Neural progenitor cell (in vitro differentiated cells): ENCODE data around the gene UTP15. TPM values are rescaled to one million over a fixed set of nuclear protein-coding genes. Genes with fewer than 3 reads are reported as not detected.

Experiments used
- DNase-seq: peaks from one replicate; pipeline ENCODE4 v3.0.0-alpha.2; 2016; ENCODE audit warnings: low spot score
- H2AFZ ChIP-seq: fragments of 200-600 bp; sonication (generic); replicated peaks from 2 replicates; pipeline ENCODE4 v1.6.1; 2016; ENCODE audit warnings: antibody characterized with exemption
- H3F3A ChIP-seq: fragments of 200-600 bp; sonication (generic); 2 replicates; pipeline ENCODE4 v1.6.1; 2016; ENCODE audit warnings: antibody characterized with exemption, low read depth
- H3K27ac ChIP-seq: fragments of 200-600 bp; sonication (generic); 2 replicates; pipeline ENCODE4 v1.5.1; 2016; ENCODE audit warnings: mild to moderate bottlenecking
- H3K27me3 ChIP-seq: fragments of 200-600 bp; sonication (generic); 2 replicates; pipeline ENCODE4 v1.6.1; 2016; ENCODE audit warnings: mild to moderate bottlenecking, moderate library complexity
- H3K36me3 ChIP-seq: fragments of 200-600 bp; sonication (generic); 2 replicates; pipeline ENCODE4 v1.5.1; 2016
- H3K4me1 ChIP-seq: fragments of 200-600 bp; sonication (generic); 2 replicates; pipeline ENCODE4 v1.6.1; 2016; ENCODE audit warnings: mixed run types
- H3K4me2 ChIP-seq: fragments of 200-600 bp; sonication (generic); 2 replicates; pipeline ENCODE4 v1.6.1; 2016
- H3K4me3 ChIP-seq: fragments of 200-600 bp; sonication (generic); 2 replicates; pipeline ENCODE4 v1.5.1; 2016
- H3K79me2 ChIP-seq: fragments of 200-600 bp; sonication (generic); 2 replicates; pipeline ENCODE4 v1.6.1; 2016; ENCODE audit warnings: low read depth
- H3K9ac ChIP-seq: fragments of 200-600 bp; sonication (generic); 2 replicates; pipeline ENCODE4 v1.6.1; 2016
- H3K9me3 ChIP-seq: fragments of 200-600 bp; sonication (generic); 2 replicates; pipeline ENCODE4 v1.5.1; 2016; ENCODE audit warnings: low read depth
- H4K20me1 ChIP-seq: fragments of 200-600 bp; sonication (generic); 2 replicates; pipeline ENCODE4 v1.6.1; 2016; ENCODE audit warnings: low read depth
- H3K27ac Mint-ChIP-seq: 3 replicates; pipeline ENCODE4 v1.8.0; 2021; ENCODE audit warnings: mixed read lengths
- H3K27me3 Mint-ChIP-seq: 2 replicates; pipeline ENCODE4 v1.8.0; 2022; ENCODE audit warnings: low read depth, mild to moderate bottlenecking, inconsistent platforms, moderate library complexity, mixed read lengths; ENCODE audit not compliant: insufficient read depth
- H3K36me3 Mint-ChIP-seq: 3 replicates; pipeline ENCODE4 v1.8.0; 2021; ENCODE audit warnings: mixed read lengths
- H3K4me1 Mint-ChIP-seq: 3 replicates; pipeline ENCODE4 v1.8.0; 2021; ENCODE audit warnings: mixed read lengths
- H3K4me3 Mint-ChIP-seq: 3 replicates; pipeline ENCODE4 v1.8.0; 2021; ENCODE audit warnings: mild to moderate bottlenecking, moderate library complexity, mixed read lengths
- H3K9me3 Mint-ChIP-seq: 3 replicates; pipeline ENCODE4 v1.8.0; 2020; ENCODE audit warnings: mixed read lengths
- EZH2 ChIP-seq: fragments of 200-600 bp; sonication (generic); IDR thresholded peaks from 2 replicates; pipeline ENCODE4 v1.6.1; 2017; ENCODE audit warnings: antibody characterized with exemption, mild to moderate bottlenecking, moderate library complexity
- EZH2phosphoT487 ChIP-seq: fragments of 200-600 bp; sonication (generic); IDR thresholded peaks from 2 replicates; pipeline ENCODE4 v1.6.1; 2017; ENCODE audit warnings: antibody characterized with exemption
- total RNA-seq: library from RNA; depleted of rRNA; stranded (reverse); fragments of >200 nt; gene quantifications from 2 replicates; pipeline ENCODE4 v1.2.3, GENCODE V29; 2015; ENCODE audit warnings: low replicate concordance
- TF ChIP-seq, protein P1 (sequence below): fragments of 200-600 bp; sonication (generic); IDR thresholded peaks from 2 replicates; pipeline ENCODE4 v1.5.1; 2017; ENCODE audit warnings: antibody characterized with exemption, mild to moderate bottlenecking

UTP15 gene
- total RNA-seq, 1 donor from 2014 or later = 34.4 TPM

DNA sequence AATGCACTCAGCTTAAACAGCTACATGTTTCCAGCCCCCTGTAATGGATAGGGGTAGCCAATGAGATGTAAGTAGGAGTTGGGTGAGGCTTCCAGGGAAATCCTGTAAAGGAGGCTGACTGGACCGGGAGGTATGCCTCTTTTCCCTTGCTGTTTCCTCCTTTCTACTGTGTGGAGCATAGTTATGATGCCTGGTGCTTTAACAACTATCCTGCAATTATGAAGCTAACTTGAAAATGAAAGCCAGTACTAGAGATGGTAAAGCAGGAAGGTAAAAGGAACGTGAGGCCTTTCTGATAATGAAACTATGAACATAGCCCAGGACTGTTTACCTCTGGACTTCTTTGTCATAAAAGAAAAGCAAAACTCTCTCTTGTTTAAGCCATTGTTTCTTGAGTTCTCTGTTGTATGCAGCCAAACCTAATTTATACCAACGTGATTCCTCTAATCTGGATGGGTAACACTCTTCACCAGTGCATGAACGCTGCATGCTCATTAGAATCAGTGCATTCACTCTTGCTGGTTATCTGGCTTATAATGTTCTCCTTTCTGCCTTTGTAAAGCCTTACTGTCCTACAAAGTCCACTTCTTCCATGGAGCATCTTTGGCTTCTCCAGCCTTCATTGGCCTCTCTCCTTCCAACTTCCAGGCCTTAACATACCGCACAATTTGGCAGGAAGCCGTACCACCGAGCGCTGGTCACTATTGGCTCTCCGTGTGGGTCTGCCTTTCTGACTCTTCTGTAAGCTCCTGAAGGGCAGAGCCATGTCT lies 52.2 kb downstream of the UTP15 start:
- Mint-ChIP-seq H3K9me3 (no peaks in the 10 kb centered on the region), H3K36me3 (no peaks in the 10 kb centered on the region), H3K4me3 (no peak overlapping the region), H3K4me1 (no peaks in the 10 kb centered on the region), H3K27me3 (no peaks in the 10 kb centered on the region), H3K27ac (no peak overlapping the region)
- Histone ChIP-seq H3K4me2 (no peak overlapping the region), H3F3A (no peaks in the 10 kb centered on the region), H3K4me3 (no peak overlapping the region), H2AFZ (no peak overlapping the region), H3K9me3 (no peaks in the 10 kb centered on the region), H3K79me2 (no peaks in the 10 kb centered on the region), H3K27ac (no peak overlapping the region), H3K4me1 (no peaks in the 10 kb centered on the region), H4K20me1 (no peaks in the 10 kb centered on the region), H3K27me3 (no peaks in the 10 kb centered on the region), H3K9ac (no peak overlapping the region), H3K36me3 (no peaks in the 10 kb centered on the region)
- DNase-seq = no peak
- TF ChIP-seq EZH2phosphoT487 = no peak
- TF ChIP-seq, protein P1, sequence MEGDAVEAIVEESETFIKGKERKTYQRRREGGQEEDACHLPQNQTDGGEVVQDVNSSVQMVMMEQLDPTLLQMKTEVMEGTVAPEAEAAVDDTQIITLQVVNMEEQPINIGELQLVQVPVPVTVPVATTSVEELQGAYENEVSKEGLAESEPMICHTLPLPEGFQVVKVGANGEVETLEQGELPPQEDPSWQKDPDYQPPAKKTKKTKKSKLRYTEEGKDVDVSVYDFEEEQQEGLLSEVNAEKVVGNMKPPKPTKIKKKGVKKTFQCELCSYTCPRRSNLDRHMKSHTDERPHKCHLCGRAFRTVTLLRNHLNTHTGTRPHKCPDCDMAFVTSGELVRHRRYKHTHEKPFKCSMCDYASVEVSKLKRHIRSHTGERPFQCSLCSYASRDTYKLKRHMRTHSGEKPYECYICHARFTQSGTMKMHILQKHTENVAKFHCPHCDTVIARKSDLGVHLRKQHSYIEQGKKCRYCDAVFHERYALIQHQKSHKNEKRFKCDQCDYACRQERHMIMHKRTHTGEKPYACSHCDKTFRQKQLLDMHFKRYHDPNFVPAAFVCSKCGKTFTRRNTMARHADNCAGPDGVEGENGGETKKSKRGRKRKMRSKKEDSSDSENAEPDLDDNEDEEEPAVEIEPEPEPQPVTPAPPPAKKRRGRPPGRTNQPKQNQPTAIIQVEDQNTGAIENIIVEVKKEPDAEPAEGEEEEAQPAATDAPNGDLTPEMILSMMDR = no peak
- TF ChIP-seq EZH2 = no peak

DNA sequence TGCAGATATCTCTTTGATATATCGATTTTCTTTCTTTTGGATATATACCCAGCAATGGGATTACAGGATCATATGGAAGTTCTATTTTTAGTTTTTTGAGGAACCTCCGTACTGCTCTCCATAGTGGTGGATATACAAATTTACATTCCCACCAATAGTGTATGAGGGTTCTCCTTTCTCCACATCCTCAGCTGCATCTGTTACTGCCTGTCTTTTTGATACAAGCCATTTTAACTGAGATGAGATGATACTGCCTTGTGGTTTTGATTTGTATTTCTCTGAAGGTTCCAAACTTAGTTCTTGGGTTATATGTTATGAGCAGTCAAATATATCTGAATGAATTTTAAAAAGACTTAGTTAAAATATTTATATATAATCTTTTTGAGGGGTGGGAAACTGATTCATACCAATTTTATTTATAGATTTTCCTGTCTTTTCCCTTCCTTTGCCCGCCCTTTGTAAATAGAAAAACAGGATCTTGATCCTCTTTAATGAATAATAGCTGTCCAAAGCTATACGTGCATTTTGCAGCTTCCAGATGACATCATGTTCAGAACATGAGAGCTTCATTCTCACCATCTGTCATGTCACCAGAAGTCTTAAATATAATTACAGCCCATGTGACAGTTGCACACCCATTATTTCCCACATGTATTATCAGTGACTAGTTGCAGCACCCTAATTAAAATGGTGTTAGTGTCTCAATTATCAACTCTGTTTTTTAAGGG lies 54.2 kb downstream of the UTP15 start:
- Mint-ChIP-seq H3K27ac (no peak overlapping the region), H3K4me1 (no peaks in the 10 kb centered on the region), H3K36me3 (no peaks in the 10 kb centered on the region), H3K4me3 (no peak overlapping the region), H3K27me3 (peaks cover under 1% of the 10 kb centered on the region), H3K9me3 (no peaks in the 10 kb centered on the region)
- Histone ChIP-seq H3K4me1 (no peaks in the 10 kb centered on the region), H3K4me2 (no peak overlapping the region), H3K27ac (no peak overlapping the region), H3F3A (peaks cover under 1% of the 10 kb centered on the region), H3K27me3 (peaks cover 16% of the 10 kb centered on the region), H3K9me3 (no peaks in the 10 kb centered on the region), H2AFZ (no peak overlapping the region), H4K20me1 (no peaks in the 10 kb centered on the region), H3K9ac (no peak overlapping the region), H3K79me2 (no peaks in the 10 kb centered on the region), H3K36me3 (no peaks in the 10 kb centered on the region), H3K4me3 (no peak overlapping the region)
- TF ChIP-seq, protein P1 = no peak
- no peak for TF ChIP-seq EZH2
- TF ChIP-seq EZH2phosphoT487 = no peak
- DNase-seq = no peak

DNA sequence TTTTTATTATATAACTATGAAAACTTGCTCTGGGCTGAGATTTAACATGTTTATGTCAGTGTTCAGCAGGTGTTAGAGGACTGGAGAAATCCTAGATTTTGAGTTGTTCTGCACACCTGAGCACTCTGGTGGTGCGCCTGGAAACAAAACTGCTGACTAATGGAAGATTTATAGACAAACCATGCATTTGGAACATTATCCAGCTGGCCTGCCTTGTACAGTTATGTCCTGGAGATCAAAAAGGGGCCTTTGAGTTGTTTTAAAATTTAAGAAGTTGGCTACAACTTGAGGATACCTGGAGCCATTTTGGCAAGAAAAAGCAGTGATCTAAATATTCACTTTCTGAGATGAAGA lies 54.8 kb downstream of the UTP15 start:
- Mint-ChIP-seq H3K27ac (no peak overlapping the region), H3K9me3 (no peaks in the 10 kb centered on the region)
- no peak for TF ChIP-seq EZH2
- TF ChIP-seq, protein P1 = no peak

More for the DNA sequence above, 54.8 kb downstream of the UTP15 start:
- no peak for DNase-seq
- H3F3A ChIP-seq = peaks cover 6% of the 10 kb centered on the region
- no peak overlapping the region for H3K4me2 ChIP-seq
- peaks cover under 1% of the 10 kb centered on the region for H3K4me1 Mint-ChIP-seq
- no peaks in the 10 kb centered on the region for H3K9me3 ChIP-seq
- H3K4me3 ChIP-seq = no peak overlapping the region
- no peaks in the 10 kb centered on the region for H3K36me3 ChIP-seq
- no peaks in the 10 kb centered on the region for H4K20me1 ChIP-seq
- peaks cover 5% of the 10 kb centered on the region for H3K27me3 Mint-ChIP-seq
- no peak overlapping the region for H2AFZ ChIP-seq
- H3K79me2 ChIP-seq = no peaks in the 10 kb centered on the region
- peaks cover 21% of the 10 kb centered on the region for H3K27me3 ChIP-seq
- H3K4me1 ChIP-seq = no peaks in the 10 kb centered on the region
- no peak overlapping the region for H3K9ac ChIP-seq
- no peak overlapping the region for H3K27ac ChIP-seq
- H3K36me3 Mint-ChIP-seq = no peaks in the 10 kb centered on the region
- H3K4me3 Mint-ChIP-seq = no peak overlapping the region
